ENCODE measurements around the gene TNRC6C.

The TNRC6C gene

GRCh38 chr17:78142119-78142861 is 183.8 kb downstream of the TNRC6C start:
- no peak for DNase-seq

GRCh38 chr17:78143214-78144146 is 185.0 kb downstream of the TNRC6C start:
- DNase-seq, result no peak

DNA sequence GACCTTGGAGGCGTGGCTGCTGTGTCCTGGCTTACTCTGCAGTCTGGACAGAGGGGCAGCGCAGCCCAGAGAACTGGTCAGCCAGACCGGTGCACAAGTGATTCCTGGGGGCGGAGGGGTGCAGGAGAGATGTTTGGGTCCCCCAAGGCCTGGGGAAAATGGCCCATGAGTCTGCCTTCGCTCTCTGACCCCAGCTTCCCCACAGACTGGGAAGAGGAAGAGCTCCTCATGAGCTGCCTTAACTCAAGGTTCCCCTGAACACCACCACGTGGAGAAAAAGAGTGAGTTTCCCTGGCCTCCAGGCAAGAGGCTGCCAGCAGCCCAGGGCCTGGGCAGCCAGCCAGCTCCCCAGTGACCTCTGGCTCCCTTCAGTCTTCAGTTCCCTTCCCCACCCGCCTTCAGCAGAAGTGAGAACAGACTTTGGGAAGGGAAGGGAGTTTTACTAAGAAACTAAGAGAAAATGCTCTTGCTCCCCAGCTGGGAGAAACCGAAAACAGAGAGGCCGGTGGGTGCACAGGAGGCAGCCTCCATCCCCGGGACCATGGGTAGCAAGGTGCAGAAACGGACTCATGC is 185.7 kb downstream of the TNRC6C start:
- DNase-seq, result no peak

DNA sequence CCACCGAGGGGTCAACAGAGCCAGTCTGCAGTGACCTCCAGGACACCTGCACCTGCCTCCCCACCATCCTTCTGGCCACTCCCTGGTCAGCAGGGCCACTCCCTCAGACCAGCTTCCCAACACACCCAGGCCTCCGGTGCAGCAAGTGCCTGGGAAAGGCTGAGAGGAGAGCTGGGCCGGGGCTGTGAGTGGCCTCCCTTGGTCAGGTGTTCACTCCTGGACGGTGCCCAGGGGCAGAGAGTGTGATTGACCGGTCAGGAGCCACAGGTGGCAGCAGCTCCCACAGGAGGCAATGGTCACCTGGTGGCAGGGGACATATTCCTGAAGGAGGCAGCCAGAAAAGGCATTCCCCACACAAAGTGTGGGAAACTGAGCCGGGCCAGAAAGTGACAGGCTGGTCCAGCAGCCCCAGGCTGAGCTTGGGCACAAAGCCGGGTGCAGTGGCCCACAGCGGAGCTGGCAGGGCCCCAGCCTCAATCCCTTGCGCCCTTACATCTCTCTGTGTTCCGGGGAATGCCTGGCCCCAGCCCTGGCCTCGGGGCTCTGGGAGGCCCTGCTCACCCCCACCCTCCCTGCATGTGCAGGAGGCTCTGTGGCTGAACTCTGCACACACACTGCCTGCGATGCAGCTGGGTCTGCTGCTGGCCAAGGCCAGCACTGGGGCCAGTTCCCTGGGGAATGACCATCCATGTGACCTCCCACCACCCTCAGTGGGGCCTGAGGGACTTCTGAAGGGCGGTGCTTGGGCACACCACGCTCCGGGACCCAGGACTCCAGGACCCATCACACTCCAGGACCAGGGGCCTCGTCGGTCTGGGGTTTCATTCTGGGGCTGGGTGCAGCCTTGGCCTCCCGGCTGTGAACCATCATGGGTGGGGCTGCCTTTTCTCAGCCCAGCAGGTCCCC is 186.5 kb downstream of the TNRC6C start:
- DNase-seq, result no peak

GRCh38 chr17:78146471-78146869 is 188.0 kb downstream of the TNRC6C start:
- no peak for DNase-seq

- no peak for DNase-seq
Measured at GRCh38 chr17:78146881-78147280, 188.4 kb downstream of the TNRC6C start.

DNA sequence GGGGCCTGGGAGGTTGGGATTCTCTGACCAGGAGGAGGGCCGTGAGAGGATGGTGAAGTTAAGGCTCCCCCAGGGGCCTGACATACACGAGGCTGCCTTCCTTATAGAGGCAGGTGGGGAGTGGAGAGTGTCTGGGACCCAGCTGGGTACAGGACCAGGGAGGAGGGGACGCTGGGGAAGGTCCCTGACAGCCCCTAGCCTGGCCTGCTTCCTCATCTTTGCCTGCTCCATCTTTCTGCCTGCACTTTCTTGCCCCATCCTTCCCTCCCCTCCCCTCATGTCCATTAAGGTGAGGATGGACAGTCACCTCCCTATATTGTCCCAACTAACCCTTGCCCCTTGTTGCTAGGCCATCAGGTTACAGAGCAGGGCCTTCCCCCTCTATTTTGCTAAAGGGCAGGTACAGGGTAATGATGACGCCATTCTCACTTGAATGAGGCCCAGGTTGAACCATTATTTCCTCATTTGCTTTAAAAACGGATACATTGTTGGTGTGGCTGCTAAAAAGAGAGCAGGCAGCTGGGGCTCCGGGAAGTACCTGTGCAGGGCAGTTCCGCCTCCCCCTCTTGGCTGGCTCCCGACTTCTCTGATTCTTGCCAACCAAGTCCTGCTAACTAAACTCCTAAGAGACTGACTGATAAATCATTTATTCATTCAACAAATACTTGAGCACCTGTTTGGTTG is 189.0 kb downstream of the TNRC6C start:
- DNase-seq, result no peak

DNA sequence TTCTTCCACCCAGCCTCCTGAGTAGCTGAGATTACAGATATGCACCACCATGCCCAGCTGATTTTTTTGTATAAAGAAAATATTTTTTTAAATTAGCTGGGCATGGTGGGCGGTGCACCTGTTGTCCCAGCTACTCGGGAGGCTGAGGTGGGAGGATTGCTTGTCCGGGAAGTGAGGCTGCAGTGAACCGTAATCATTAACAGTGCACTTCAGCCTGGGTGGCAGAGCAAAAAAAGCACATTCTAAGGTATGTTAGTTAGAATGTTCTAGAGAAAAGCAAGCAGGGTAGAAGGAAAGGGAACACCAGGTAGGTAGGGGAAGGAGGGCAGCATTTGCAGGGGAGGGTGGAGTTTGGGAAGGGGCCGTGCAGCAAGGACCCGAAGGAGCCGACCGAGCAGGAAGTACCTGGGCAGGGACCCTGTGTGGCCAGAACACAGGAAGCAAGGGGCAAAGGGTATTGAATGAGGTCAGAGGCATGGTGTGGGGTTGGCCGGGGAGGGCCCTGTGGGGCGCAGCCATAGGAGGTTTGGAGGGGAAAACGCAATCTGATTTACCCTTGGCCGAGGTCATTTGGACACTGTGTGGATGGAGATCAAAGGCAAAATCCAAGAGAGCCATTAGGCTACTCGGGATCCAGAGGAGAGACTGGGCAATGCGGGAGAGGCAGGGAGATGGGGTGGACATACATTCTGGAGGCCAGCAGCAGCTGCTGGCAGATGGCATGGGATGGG is 189.9 kb downstream of the TNRC6C start:
- DNase-seq, result no peak

- DNase-seq, result no peak
Measured at GRCh38 chr17:78151514-78152008, 193.1 kb downstream of the TNRC6C start.

- no peak for DNase-seq
Measured at GRCh38 chr17:78154903-78155811, 196.7 kb downstream of the TNRC6C start.
